NOMO-1 treated with dmso at 0.1 percent for 144 hours (cell line): ENCODE measurements around the gene KRT79.
"Not testable (repeated sequence)": the region's sequence is repeated elsewhere in the genome, so short reads cannot be mapped to it uniquely, and the experiment has no call there.

Source experiments
- DNase-seq: peaks from one replicate; lab custom pipeline; 2025; ENCODE audit not compliant: unreplicated experiment; lab: John Stamatoyannopoulos, UW

The KRT79 gene

GRCh38 chr12:52861511-52861910 lies 27.4 kb upstream of the KRT79 start:
- no peak for DNase-seq

GRCh38 chr12:52860102-52860823 lies 26.2 kb upstream of the KRT79 start:
- no peak for DNase-seq

GRCh38 chr12:52857500-52857899 lies 23.4 kb upstream of the KRT79 start:
- no peak for DNase-seq

GRCh38 chr12:52856787-52857186 lies 22.7 kb upstream of the KRT79 start:
- DNase-seq: no peak

- DNase-seq: not testable (repeated sequence)
These were observed 22.0 kb upstream of the KRT79 start for GRCh38 chr12:52856077-52856476.

GRCh38 chr12:52851787-52852186 lies 17.7 kb upstream of the KRT79 start:
- no peak for DNase-seq

GRCh38 chr12:52850681-52851080 lies 16.6 kb upstream of the KRT79 start:
- DNase-seq: no peak

GRCh38 chr12:52849511-52849910 lies 15.4 kb upstream of the KRT79 start:
- no peak for DNase-seq

- no peak for DNase-seq
These were observed 14.6 kb upstream of the KRT79 start, which contains the start of gene KRT78 for GRCh38 chr12:52848661-52849255. TSS of gene KRT78 (minus strand) at chr12:52848994. CDS start at chr12:52848930, 64 bp downstream.

GRCh38 chr12:52847335-52848102 lies 13.4 kb upstream of the KRT79 start:
- no peak for DNase-seq

- no peak for DNase-seq
These were observed 12.4 kb upstream of the KRT79 start for GRCh38 chr12:52846356-52846970.

- DNase-seq: no peak
These were observed 11.8 kb upstream of the KRT79 start for GRCh38 chr12:52845946-52846345.

- no peak for DNase-seq
These were observed 10.3 kb upstream of the KRT79 start for GRCh38 chr12:52844386-52844785.

- DNase-seq: no peak
These were observed 5.5 kb upstream of the KRT79 start for GRCh38 chr12:52839436-52840105.

GRCh38 chr12:52838609-52839435 lies 4.7 kb upstream of the KRT79 start:
- no peak for DNase-seq

- DNase-seq: no peak
These were observed 3.9 kb upstream of the KRT79 start for GRCh38 chr12:52837781-52838608.

- no peak for DNase-seq
These were observed 3.3 kb upstream of the KRT79 start for GRCh38 chr12:52837413-52837741.

GRCh38 chr12:52836491-52837412 lies 2.6 kb upstream of the KRT79 start:
- DNase-seq: no peak
